SK-N-SH treated with all-trans-retinoic acid at 6 μM for 48 hours (cell line): ENCODE measurements around the gene TRIP11.

Experiments used
- ATAC-seq: fragments of 200-7000 bp; cut with Tn5 transposase; 3 replicates; pipeline ENCODE4 v1.9.1; 2020; ENCODE audit warnings: mild to moderate bottlenecking, moderate library complexity
- ARNTL ChIP-seq: fragments of 450-650 bp; formaldehyde crosslinking; IDR thresholded peaks from 2 replicates; pipeline ENCODE4 v1.5.0; 2020; ENCODE audit warnings: low read depth, mild to moderate bottlenecking, moderate library complexity, borderline replicate concordance
- BACH2 ChIP-seq: fragments of 250-450 bp; sonication (Bioruptor Pico); IDR thresholded peaks from 2 replicates; pipeline ENCODE4 v1.9.0; 2021; ENCODE audit warnings: mild to moderate bottlenecking, borderline replicate concordance
- CREB5 ChIP-seq: fragments of 250-450 bp; sonication (Bioruptor Pico); IDR thresholded peaks from 2 replicates; pipeline ENCODE4 v1.5.1; 2020; ENCODE audit warnings: low read depth, mild to moderate bottlenecking, moderate library complexity
- CSDC2 ChIP-seq: fragments of 250-450 bp; sonication (Bioruptor Pico); IDR thresholded peaks from 2 replicates; pipeline ENCODE4 v1.5.0; 2020; ENCODE audit warnings: mild to moderate bottlenecking, moderate library complexity
- ESRRG ChIP-seq: fragments of 250-450 bp; sonication (Bioruptor Pico); IDR thresholded peaks from 2 replicates; pipeline ENCODE4 v1.6.1; 2021; ENCODE audit warnings: mild to moderate bottlenecking
- GLIS3 ChIP-seq: fragments of 250-450 bp; sonication (Bioruptor Pico); IDR thresholded peaks from 2 replicates; pipeline ENCODE4 v1.5.0; 2020; ENCODE audit warnings: mild to moderate bottlenecking, moderate library complexity
- ISL1 ChIP-seq: fragments of 250-450 bp; sonication (Bioruptor Pico); IDR thresholded peaks from 2 replicates; pipeline ENCODE4 v2.1.2; 2022; ENCODE audit warnings: mild to moderate bottlenecking, moderate library complexity
- PATZ1 ChIP-seq: fragments of 250-450 bp; sonication (Bioruptor Pico); IDR thresholded peaks from 2 replicates; pipeline ENCODE4 v1.8.0; 2020; ENCODE audit warnings: mild to moderate bottlenecking, moderate library complexity, borderline replicate concordance
- POU6F1 ChIP-seq: fragments of 250-450 bp; sonication (Bioruptor Pico); IDR thresholded peaks from 2 replicates; pipeline ENCODE4 v1.8.0; 2021; ENCODE audit warnings: low read depth, mild to moderate bottlenecking, moderate library complexity, borderline replicate concordance
- RARB ChIP-seq: fragments of 250-450 bp; sonication (Bioruptor Pico); IDR thresholded peaks from 2 replicates; pipeline ENCODE4 v1.8.0; 2021; ENCODE audit warnings: mild to moderate bottlenecking, moderate library complexity
- SNAI2 ChIP-seq: fragments of 250-450 bp; sonication (Bioruptor Pico); IDR thresholded peaks from 2 replicates; pipeline ENCODE4 v1.5.0; 2020; ENCODE audit warnings: mild to moderate bottlenecking, moderate library complexity
- TCF4 ChIP-seq: fragments of 250-450 bp; sonication (Bioruptor Pico); IDR thresholded peaks from 2 replicates; pipeline ENCODE4 v1.8.0; 2021; ENCODE audit warnings: mild to moderate bottlenecking, moderate library complexity, borderline replicate concordance
- TOX ChIP-seq: fragments of 250-450 bp; sonication (Bioruptor Pico); IDR thresholded peaks from 2 replicates; pipeline ENCODE4 v1.8.0; 2021; ENCODE audit warnings: mild to moderate bottlenecking, moderate library complexity, borderline replicate concordance
- TSHZ2 ChIP-seq: fragments of 250-450 bp; sonication (Bioruptor Pico); IDR thresholded peaks from 2 replicates; pipeline ENCODE4 v1.5.0; 2020; ENCODE audit warnings: mild to moderate bottlenecking, moderate library complexity
- ZC3H10 ChIP-seq: fragments of 250-450 bp; sonication (Bioruptor Pico); IDR thresholded peaks from 2 replicates; pipeline ENCODE4 v1.5.1; 2021; ENCODE audit warnings: mild to moderate bottlenecking, moderate library complexity
- ZFP3 ChIP-seq: fragments of 250-450 bp; sonication (Bioruptor Pico); IDR thresholded peaks from 2 replicates; pipeline ENCODE4 v1.5.0; 2020; ENCODE audit warnings: mild to moderate bottlenecking, moderate library complexity
- ZFP30 ChIP-seq: fragments of 450-650 bp; formaldehyde crosslinking; IDR thresholded peaks from 2 replicates; pipeline ENCODE4 v1.5.0; 2022; ENCODE audit warnings: mild to moderate bottlenecking, moderate library complexity
- ZNF565 ChIP-seq: fragments of 450-650 bp; formaldehyde crosslinking; conservative IDR thresholded peaks from 2 replicates; pipeline ENCODE4 v1.5.0; 2020; ENCODE audit warnings: low read depth, mild to moderate bottlenecking, moderate library complexity
- ZNF70 ChIP-seq: fragments of 450-650 bp; formaldehyde crosslinking; IDR thresholded peaks from 2 replicates; pipeline ENCODE4 v1.5.0; 2020; ENCODE audit warnings: mild to moderate bottlenecking, moderate library complexity
- ZNF8 ChIP-seq: fragments of 450-650 bp; formaldehyde crosslinking; IDR thresholded peaks from 2 replicates; pipeline ENCODE4 v1.5.0; 2020; ENCODE audit warnings: mild to moderate bottlenecking, moderate library complexity

TRIP11 gene

GRCh38 chr14:91927191-91927590 is 112.7 kb downstream of the TRIP11 start:
- TF ChIP-seq ZFP3 (CRISPR knock-in tag) (no peak), CSDC2 (CRISPR knock-in tag) (no peak)
- no peak for ATAC-seq

- TF ChIP-seq ZC3H10 (no peak), GLIS3 (no peak), ESRRG (no peak), ZFP3 (CRISPR knock-in tag) (no peak), TCF4 (CRISPR knock-in tag) (no peak), ISL1 (CRISPR knock-in tag) (no peak), TSHZ2 (CRISPR knock-in tag) (no peak), POU6F1 (CRISPR knock-in tag) (no peak), CSDC2 (CRISPR knock-in tag) (no peak), ZFP30 (no peak), TOX (no peak), ARNTL (CRISPR knock-in tag) (no peak), ZNF70 (CRISPR knock-in tag) (no peak)
- no peak for ATAC-seq
Measured at GRCh38 chr14:91926131-91926890, 113.5 kb downstream of the TRIP11 start.

GRCh38 chr14:91925727-91926121 is 114.1 kb downstream of the TRIP11 start:
- no peak for TF ChIP-seq TCF4 (CRISPR knock-in tag)
- no peak for TF ChIP-seq ZFP3 (CRISPR knock-in tag)
- TF ChIP-seq ZNF565 (CRISPR knock-in tag): no peak
- no peak for TF ChIP-seq TSHZ2 (CRISPR knock-in tag)
- no peak for TF ChIP-seq POU6F1 (CRISPR knock-in tag)
- TF ChIP-seq ZFP30: no peak
- TF ChIP-seq RARB (CRISPR knock-in tag): no peak
- no peak for TF ChIP-seq ISL1 (CRISPR knock-in tag)
- no peak for TF ChIP-seq GLIS3
- TF ChIP-seq ZC3H10: no peak
- no peak for TF ChIP-seq BACH2 (CRISPR knock-in tag)
- no peak for TF ChIP-seq ESRRG
- no peak for TF ChIP-seq TOX
- TF ChIP-seq CREB5 (CRISPR knock-in tag): no peak
- TF ChIP-seq ZNF8 (CRISPR knock-in tag): no peak
- TF ChIP-seq PATZ1 (CRISPR knock-in tag): no peak
- TF ChIP-seq ZNF70 (CRISPR knock-in tag): no peak
- no peak for TF ChIP-seq ARNTL (CRISPR knock-in tag)
- no peak for TF ChIP-seq SNAI2 (CRISPR knock-in tag)
- no peak for ATAC-seq
